MM.1S (cell line): ENCODE results near the gene EXOC3L1.

ENCODE experiments used
- DNase-seq: peaks from one replicate; pipeline ENCODE4 v3.0.0-alpha.2; 2015
- H2AFZ ChIP-seq: fragments of 300-600 bp; sonication (generic); 2 replicates; pipeline ENCODE4 v1.6.0; 2016; ENCODE audit warnings: antibody characterized with exemption, low read length
- H3F3A ChIP-seq: fragments of 300-600 bp; sonication (generic); 2 replicates; pipeline ENCODE4 v1.6.1; 2016; ENCODE audit warnings: mild to moderate bottlenecking, antibody characterized with exemption, low read length, moderate library complexity, mixed read lengths; ENCODE audit not compliant: insufficient read depth
- H3K27ac ChIP-seq: fragments of 300-600 bp; sonication (generic); 2 replicates; pipeline ENCODE4 v1.5.1; 2016; ENCODE audit warnings: mild to moderate bottlenecking, low read length
- H3K27me3 ChIP-seq: fragments of 300-600 bp; sonication (generic); replicated peaks from 2 replicates; pipeline ENCODE4 v1.6.0; 2016; ENCODE audit warnings: low read length; ENCODE audit not compliant: insufficient read depth
- H3K36me3 ChIP-seq: fragments of 300-600 bp; sonication (generic); replicated peaks from 2 replicates; pipeline ENCODE4 v1.6.1; 2016; ENCODE audit warnings: mild to moderate bottlenecking, low read length, mixed read lengths; ENCODE audit not compliant: insufficient read depth
- H3K4me1 ChIP-seq: fragments of 300-600 bp; sonication (generic); 2 replicates; pipeline ENCODE4 v1.6.1; 2016; ENCODE audit warnings: low read length, mixed read lengths
- H3K4me2 ChIP-seq: fragments of 300-600 bp; sonication (generic); 2 replicates; pipeline ENCODE4 v1.6.0; 2016; ENCODE audit warnings: low read depth, low read length
- H3K4me3 ChIP-seq: fragments of 300-600 bp; sonication (generic); 2 replicates; pipeline ENCODE4 v1.5.1; 2016; ENCODE audit warnings: low read length, mixed read lengths
- H3K79me2 ChIP-seq: fragments of 300-600 bp; sonication (generic); 2 replicates; pipeline ENCODE4 v1.6.1; 2016; ENCODE audit warnings: mixed run types, low read length, mixed read lengths
- H3K9ac ChIP-seq: fragments of 300-600 bp; sonication (generic); 2 replicates; pipeline ENCODE4 v1.6.1; 2016; ENCODE audit warnings: low read length, mixed read lengths
- H3K9me2 ChIP-seq: fragments of 300-600 bp; sonication (generic); replicated peaks from 2 replicates; pipeline ENCODE4 v1.6.1; 2016; ENCODE audit warnings: mild to moderate bottlenecking, low read length, mixed read lengths; ENCODE audit not compliant: insufficient read depth
- H3K9me3 ChIP-seq: fragments of 300-600 bp; sonication (generic); replicated peaks from 2 replicates; pipeline ENCODE4 v1.6.1; 2016; ENCODE audit warnings: mild to moderate bottlenecking, low read length, mixed read lengths; ENCODE audit not compliant: insufficient read depth
- H4K20me1 ChIP-seq: fragments of 300-600 bp; sonication (generic); 2 replicates; pipeline ENCODE4 v1.6.1; 2016; ENCODE audit warnings: mild to moderate bottlenecking, low read length, moderate library complexity, mixed read lengths; ENCODE audit not compliant: insufficient read depth
- EZH2 ChIP-seq: fragments of 300-600 bp; sonication (generic); optimal IDR thresholded peaks from 2 replicates; pipeline ENCODE3; 2017; ENCODE audit warnings: low read depth, mild to moderate bottlenecking, antibody characterized with exemption, low read length, mixed read lengths
- EZH2phosphoT487 ChIP-seq: fragments of 300-600 bp; sonication (generic); IDR thresholded peaks from 2 replicates; pipeline ENCODE4 v1.6.1; 2018; ENCODE audit warnings: antibody characterized with exemption, low read length
- TF ChIP-seq, protein P1 (sequence below): fragments of 300-600 bp; sonication (generic); IDR thresholded peaks from 2 replicates; pipeline ENCODE4 v1.5.1; 2016; ENCODE audit warnings: antibody characterized with exemption, low read length, mixed read lengths

Gene EXOC3L1

GRCh38 chr16:67183284-67183626 lies 6.7 kb downstream of the EXOC3L1 start:
- H3K4me3 ChIP-seq: peak overlapping the region; percentile 83
- peaks cover 21% of the 10 kb centered on the region for H3K4me1 ChIP-seq
- peak overlapping the region; percentile 87 for H3K9ac ChIP-seq

GRCh38 chr16:67182288-67182687 lies 7.6 kb downstream of the EXOC3L1 start:
- H3K27me3 ChIP-seq: peaks cover 13% of the 10 kb centered on the region
- peaks cover 26% of the 10 kb centered on the region for H3K4me1 ChIP-seq
- H3K79me2 ChIP-seq: peaks cover 17% of the 10 kb centered on the region

More at GRCh38 chr16:67183284-67183626, 6.7 kb downstream of the EXOC3L1 start:
- Histone ChIP-seq H3K27ac (peak overlapping the region; percentile 78; the same call in 1 of the 2 replicates), H4K20me1 (no peaks in the 10 kb centered on the region), H3K9me2 (no peaks in the 10 kb centered on the region), H3K4me2 (peak overlapping the region; percentile 80), H3K9me3 (no peaks in the 10 kb centered on the region), H2AFZ (peak overlapping the region; percentile 79), H3F3A (peaks cover 9% of the 10 kb centered on the region; the same call in 1 of the 2 replicates), H3K79me2 (peaks cover 17% of the 10 kb centered on the region), H3K27me3 (peaks cover 13% of the 10 kb centered on the region), H3K36me3 (no peaks in the 10 kb centered on the region)
- no peak for DNase-seq
- TF ChIP-seq, protein P1, sequence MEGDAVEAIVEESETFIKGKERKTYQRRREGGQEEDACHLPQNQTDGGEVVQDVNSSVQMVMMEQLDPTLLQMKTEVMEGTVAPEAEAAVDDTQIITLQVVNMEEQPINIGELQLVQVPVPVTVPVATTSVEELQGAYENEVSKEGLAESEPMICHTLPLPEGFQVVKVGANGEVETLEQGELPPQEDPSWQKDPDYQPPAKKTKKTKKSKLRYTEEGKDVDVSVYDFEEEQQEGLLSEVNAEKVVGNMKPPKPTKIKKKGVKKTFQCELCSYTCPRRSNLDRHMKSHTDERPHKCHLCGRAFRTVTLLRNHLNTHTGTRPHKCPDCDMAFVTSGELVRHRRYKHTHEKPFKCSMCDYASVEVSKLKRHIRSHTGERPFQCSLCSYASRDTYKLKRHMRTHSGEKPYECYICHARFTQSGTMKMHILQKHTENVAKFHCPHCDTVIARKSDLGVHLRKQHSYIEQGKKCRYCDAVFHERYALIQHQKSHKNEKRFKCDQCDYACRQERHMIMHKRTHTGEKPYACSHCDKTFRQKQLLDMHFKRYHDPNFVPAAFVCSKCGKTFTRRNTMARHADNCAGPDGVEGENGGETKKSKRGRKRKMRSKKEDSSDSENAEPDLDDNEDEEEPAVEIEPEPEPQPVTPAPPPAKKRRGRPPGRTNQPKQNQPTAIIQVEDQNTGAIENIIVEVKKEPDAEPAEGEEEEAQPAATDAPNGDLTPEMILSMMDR: no peak
- no peak for TF ChIP-seq EZH2phosphoT487
- TF ChIP-seq EZH2: no peak

DNA sequence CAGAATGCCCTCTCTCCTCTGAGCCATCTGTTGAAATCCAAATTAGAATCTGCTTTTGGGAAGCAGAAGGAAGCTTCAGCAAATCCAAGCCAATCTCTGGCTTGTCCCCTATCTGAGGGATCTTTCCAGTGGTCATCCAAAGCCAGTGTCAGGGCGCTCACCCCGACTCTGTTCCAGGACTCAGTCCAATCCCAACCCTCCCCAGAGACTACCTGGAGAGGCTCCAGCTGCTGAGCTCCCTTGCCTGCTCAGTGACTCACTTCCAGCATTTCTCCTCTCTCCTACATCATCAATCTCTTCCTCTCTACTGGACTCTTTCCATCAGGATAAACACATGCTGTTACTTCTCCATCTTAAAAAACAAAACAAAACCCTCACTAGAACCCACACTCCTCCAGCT lies 8.6 kb downstream of the EXOC3L1 start:
- no peak overlapping the region for H3K9ac ChIP-seq
- H3K9me2 ChIP-seq: no peaks in the 10 kb centered on the region
- TF ChIP-seq EZH2phosphoT487 (no peak), EZH2 (no peak)
- TF ChIP-seq, protein P1: no peak
- no peak overlapping the region for H3K4me2 ChIP-seq
- peaks cover 6% of the 10 kb centered on the region for H3K27me3 ChIP-seq
- no peaks in the 10 kb centered on the region for H3K9me3 ChIP-seq
- no peak for DNase-seq
- H3K4me1 ChIP-seq: peaks cover 28% of the 10 kb centered on the region
- H4K20me1 ChIP-seq: no peaks in the 10 kb centered on the region
- H3K4me3 ChIP-seq: no peak overlapping the region
- H3K36me3 ChIP-seq: no peaks in the 10 kb centered on the region
- no peak overlapping the region for H3K27ac ChIP-seq
- no peak overlapping the region for H2AFZ ChIP-seq
- H3K79me2 ChIP-seq: peaks cover 17% of the 10 kb centered on the region
- peaks cover 19% of the 10 kb centered on the region; the same call in 1 of the 2 replicates for H3F3A ChIP-seq

More at GRCh38 chr16:67182288-67182687, 7.6 kb downstream of the EXOC3L1 start:
- Histone ChIP-seq H3F3A (peaks cover 16% of the 10 kb centered on the region; the same call in 1 of the 2 replicates), H3K4me3 (no peak overlapping the region), H3K9ac (peak overlapping the region; percentile 87; the same call in 1 of the 2 replicates), H3K9me3 (no peaks in the 10 kb centered on the region), H2AFZ (no peak overlapping the region), H3K9me2 (no peaks in the 10 kb centered on the region), H4K20me1 (no peaks in the 10 kb centered on the region), H3K4me2 (peak overlapping the region; percentile 80), H3K27ac (no peak overlapping the region), H3K36me3 (no peaks in the 10 kb centered on the region)
- TF ChIP-seq EZH2phosphoT487 (no peak), EZH2 (no peak)
- TF ChIP-seq, protein P1: no peak
- no peak for DNase-seq
